GM19025 (cell line): ENCODE data around the gene DEPP1.

Experiments
- ATAC-seq: cut with Tn5 transposase; IDR thresholded peaks from one replicate; pipeline ENCODE4 v1.9.1; 2021; ENCODE audit warnings: mild to moderate bottlenecking, low read depth, moderate library complexity; ENCODE audit not compliant: unreplicated experiment

Gene DEPP1

DNA sequence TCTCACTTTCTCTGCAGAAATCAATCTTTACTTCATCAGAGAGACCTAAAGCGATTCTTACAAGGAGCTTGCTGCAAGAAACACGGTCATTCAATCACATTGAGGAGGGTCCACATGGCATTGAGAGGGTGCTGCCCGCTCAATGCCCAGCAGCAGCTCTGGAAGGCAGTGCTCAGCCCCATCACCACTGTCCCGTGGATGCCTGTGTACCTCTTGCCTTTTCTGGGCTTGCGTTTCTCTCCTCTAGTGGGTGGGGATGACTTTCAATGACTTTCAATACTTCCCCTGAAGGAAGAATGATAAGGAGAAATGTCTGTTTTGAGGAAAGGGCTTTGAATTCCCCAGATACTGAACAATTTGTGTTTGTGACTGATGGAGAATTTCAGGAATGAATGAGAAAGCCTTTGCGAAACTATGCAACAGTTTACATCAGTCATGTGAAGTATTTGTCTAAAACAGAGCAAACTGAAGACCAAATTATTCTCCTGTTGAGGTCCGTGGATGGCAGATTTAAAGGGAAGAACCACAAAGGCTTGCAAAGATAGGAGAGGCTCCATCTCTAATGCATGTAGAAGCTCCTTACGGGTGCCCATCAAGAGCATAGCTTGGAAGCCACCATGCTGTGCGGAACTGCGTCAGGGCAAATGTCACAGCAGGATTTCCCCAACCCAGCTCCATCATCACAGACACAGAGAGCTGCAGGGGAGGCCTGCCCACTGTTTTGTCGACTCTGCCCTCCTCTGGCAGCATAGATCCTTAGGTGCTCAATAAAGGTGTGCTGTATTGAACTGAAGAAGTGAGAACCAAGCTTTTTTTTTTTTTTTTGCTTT lies 15.5 kb upstream of the DEPP1 start:
- no peak for ATAC-seq

DNA sequence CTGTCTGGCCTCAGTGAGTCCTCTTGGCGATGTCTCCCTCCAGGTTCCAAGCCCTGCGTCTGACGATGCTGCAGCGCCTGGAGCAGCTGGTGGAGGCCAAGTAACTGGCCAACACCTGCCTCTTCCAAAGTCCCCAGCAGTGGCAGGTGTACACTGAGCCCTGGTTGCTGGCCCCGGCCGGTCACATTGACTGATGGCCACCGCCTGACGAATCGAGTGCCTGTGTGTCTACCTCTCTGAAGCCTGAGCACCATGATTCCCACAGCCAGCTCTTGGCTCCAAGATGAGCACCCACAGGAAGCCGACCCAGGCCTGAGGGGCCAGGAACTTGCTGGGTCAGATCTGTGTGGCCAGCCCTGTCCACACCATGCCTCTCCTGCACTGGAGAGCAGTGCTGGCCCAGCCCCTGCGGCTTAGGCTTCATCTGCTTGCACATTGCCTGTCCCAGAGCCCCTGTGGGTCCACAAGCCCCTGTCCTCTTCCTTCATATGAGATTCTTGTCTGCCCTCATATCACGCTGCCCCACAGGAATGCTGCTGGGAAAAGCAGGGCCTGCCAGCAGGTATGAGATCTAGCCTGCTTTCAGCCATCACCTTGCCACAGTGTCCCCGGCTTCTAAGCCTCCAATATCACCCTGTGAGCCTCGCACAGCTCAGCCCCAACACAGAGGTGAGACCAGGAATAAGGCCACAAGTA lies 14.8 kb upstream of the DEPP1 start:
- no peak for ATAC-seq

DNA sequence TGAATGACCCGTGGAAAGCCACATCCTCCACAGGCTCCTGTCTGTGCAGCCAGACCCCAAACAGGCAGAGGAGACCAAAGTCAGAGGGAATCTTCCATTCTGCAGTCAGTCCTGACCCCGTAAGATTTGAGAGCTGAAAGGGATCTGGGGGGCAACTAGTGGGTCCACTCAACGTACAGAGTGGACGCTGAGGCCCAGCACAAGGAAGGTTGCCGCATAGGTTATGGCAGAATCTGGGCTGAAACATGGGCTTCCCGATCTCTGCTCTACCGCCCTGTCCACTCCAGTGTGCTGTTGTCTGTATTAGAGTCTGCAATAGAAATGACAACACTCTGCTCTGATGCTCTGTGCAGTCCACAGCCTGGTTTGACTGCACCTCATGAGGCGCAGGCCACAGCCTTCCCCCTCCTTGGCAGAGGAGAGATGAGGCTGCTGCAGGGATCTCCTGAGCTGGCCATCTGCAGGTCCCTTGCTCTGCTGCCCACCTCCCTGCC lies 14.2 kb upstream of the DEPP1 start:
- ATAC-seq = no peak

DNA sequence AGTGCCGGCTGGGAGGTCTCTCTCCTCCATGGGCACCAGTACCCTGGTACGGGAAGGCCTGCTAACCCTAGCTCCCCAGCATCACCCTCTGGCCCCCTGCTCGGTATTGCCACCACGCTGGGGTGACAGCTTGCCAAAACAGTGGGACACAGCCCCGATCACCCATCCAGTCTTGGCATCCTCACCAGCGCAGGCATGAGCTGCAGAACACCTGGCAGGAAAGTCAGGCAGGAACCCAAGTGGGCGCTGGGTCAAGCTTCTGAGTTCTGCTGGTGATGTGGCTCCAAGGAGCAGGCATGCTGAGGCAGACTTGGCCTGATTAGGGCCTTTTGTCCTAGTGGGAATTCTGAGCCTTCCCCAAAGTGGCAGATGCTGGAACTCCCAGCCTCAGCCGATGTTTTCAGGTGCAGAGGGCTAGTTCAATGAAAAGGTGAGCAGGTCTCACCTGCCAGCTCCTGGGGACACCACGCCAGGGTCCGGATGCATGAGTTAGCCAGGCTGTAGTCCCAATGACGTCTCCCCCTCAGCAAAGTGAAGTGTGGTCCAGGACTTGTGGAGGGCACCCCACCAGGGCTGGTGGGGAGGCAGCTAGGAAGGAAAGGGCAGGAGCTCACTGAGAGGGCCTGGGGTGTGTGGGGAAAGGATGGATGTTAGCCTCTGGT lies 13.6 kb upstream of the DEPP1 start:
- ATAC-seq = no peak

DNA sequence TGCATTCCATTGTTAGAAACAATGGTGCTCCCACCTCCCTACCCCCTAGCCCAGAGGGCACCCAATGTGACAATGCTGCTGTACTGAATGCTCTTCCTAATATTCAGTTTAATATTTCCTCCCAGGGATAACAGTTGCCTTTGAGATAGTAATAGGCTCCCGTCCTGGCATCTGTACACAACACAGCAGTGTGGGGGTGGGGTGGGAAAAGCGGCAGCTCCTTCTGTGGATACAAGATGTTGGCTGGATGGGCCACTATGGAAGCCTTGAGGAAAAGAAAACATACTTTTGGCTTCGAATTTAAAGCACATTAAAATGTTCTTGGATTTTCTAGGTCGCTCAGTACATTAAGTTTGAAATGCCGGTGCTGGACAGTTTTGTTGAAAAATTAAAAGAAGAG lies 13.0 kb upstream of the DEPP1 start:
- ATAC-seq = no peak

DNA sequence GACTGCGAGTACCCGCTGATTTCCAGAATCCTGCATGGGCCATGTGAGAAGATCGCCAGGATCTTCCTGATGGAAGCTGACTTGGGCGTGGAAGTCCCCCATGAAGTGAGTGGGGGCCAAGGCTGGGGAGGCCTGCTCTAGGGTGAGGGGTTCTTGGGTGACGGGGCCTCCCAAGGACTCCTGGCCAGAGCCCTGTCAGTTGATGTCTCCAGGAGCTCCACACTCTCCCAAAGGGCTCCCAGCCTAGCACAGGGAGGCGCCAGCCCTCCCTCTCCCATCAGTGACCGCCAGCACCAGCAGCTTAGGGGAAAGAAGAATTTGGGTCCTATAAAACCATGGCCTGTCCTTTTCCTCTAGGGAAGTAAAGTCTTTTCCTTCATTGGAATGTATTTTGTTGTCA lies 12.4 kb upstream of the DEPP1 start:
- no peak for ATAC-seq

DNA sequence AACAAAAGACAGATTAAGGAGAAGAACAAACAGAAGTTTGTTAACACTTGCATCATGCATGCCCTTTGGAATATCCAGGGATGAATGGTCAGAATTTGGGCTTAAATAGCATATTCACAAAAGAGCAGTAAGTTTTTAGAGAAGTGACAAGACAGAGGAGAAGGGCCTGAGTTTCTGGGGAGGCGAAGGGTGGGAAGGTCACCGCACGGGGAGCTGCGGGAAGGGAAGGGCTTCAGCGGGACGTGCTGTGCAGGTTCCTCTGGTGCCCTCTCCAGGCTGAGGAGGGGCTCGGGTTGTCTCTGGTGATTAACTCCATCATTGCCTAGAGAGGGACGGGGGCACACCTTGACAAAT lies 11.7 kb upstream of the DEPP1 start:
- no peak for ATAC-seq

DNA sequence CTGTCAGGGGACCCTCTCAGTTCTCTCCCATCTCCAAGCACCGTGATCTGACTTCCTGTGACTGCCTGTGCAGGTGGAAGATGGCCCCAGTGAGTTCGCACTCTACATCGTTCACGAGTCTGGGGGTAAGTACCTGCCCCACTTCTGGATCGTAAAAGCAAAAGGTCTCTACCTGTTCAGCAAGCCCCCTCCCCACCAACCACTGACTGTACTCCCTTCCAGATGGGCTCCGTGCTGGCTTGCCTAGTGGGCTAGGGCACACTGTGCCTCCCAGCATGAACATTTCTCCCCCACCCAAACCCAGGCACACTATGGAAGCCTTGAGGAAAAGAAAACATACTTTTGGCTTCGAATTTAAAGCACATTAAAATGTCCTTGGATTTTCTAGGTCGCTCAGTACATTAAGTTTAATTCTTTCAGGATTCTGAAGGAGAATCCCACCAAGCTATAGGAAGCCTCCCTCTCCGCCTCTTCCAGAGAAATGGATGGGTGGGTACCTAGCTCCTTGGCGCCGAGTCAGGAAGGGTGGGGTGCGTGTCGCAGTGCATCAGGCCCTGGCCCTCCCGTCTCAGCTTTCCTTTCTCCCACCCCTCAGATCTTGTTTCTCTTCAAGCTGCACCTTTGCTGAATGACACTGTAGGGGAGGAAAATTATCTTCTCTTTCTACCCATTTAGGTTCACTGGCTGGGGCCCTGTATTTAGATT lies 11.1 kb upstream of the DEPP1 start:
- ATAC-seq = no peak

DNA sequence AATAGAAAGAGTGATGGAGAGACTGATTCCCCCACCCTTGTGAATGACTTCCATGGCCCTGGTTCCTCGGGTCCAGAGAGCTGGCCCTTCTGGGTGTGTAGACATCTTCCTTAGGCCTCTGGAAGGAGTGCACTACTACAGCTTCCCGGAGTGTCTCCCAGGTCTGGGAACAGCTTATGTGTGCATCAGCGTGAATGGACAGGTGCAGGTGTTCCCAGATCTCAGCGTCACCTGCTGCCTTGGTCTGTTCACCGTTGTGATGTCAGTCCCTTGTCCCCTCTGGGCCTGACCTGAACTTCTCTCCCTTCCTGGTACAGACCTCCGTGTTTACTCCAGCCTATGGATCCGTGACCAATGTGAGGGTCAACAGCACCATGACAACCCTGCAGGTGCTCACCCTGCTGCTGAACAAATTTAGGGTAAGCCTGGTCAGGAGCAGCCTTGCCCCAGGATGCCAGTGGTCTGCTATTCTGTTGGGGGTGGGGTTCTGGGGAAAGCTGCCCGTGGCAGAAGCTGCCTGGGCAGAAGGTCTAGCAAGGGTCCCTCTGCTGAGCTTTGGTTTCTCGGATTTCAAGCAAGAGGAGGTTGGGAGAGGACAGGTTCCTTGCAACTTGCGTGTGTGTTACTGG lies 10.5 kb upstream of the DEPP1 start:
- ATAC-seq = no peak

DNA sequence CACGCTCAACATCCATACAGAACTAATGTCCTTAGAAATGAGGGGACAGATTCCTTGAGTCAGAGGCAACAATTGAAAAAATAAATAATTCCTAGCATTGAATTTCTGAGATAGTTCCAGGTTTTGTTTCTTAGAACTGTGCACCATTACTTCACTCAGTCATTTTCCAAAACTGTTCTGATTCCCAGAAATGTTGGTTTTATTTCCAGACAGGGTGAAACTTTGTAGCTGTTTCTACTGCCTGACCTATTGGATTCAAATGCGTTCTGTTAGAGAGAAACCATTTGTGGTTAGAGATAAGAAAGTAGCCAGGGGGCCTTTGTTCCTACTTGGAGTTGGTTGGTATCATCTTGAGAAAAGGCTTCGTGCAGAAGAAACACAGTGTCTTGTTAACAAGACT lies 8.1 kb upstream of the DEPP1 start:
- ATAC-seq = no peak

DNA sequence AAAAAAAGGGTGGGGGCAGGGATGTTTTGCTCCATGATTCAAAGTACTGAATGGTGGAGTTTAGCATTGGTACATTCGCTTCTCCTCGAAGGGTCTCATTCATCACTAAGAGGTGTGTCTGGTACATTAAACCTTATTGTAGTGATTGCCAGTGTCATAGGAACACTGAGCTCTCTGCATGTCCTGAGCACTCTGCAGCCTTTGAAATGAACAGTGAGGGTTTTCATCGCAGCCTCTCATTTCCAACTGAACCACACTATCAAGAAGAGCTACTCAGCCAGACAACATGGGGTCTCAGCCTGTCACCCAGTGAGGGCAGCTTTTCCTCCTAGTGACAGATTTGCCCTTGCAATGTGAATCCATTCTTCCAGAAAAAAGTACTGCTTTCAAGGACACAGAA lies 7.6 kb upstream of the DEPP1 start:
- ATAC-seq = no peak

DNA sequence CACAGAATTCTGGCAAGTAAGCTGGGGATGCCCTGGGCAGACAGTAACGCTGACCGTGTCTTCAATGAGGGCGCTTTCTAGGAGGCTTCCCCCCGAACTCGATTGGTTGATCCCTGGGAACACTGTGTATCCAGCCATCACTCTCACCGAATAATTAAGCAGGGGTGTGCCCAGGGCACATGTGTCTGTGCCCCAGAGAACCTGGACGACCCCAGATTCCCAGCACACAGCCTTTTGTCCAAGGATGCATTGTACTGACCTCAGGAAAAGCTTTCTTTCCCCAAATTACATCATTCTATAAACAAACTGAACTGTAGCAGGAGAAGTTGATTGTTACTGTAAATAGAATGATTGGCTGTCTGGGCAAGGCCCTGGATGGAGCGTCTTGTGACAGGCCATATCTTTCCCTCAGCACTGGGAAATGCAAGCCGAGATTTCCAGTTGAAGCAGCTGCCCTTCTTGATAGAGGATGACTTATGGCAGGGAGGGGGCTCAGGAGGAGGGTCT lies 6.6 kb upstream of the DEPP1 start:
- ATAC-seq = no peak

DNA sequence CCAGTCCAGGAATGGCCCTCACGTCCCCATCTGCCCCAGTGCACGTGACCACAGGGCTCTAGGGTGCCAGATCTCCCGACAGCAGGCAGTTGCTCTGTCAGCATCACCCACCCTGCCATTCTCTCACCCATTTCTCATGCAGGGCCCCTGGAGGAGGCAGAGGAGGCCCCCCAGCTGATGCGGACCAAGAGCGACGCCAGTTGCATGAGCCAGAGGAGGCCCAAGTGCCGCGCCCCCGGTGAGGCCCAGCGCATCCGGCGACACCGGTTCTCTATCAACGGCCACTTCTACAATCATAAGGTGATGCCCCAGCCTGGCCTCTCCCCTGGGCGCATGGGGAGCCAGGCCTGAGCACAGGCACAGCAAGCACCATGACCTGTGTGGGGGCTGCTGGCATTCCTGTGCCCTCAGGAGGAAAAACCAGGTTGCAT lies 6.1 kb upstream of the DEPP1 start:
- no peak for ATAC-seq

DNA sequence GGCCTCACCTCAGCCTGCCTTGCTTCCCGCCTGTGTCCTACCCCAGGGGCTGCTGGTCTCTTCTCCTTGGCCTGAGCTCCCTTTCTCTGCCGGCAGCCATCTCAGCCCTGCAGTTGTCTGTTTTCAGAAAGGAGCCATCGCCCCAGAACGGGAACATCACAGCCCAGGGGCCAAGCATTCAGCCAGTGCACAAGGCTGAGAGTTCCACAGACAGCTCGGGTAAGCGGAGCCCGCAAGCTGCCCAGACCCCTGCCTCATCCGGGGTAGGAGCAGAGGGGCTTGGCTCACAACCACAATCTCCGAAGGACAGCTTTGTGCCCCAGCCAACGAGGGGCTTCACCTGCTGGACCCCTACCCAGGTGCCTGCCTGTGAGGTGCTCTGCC lies 5.3 kb upstream of the DEPP1 start:
- no peak for ATAC-seq

DNA sequence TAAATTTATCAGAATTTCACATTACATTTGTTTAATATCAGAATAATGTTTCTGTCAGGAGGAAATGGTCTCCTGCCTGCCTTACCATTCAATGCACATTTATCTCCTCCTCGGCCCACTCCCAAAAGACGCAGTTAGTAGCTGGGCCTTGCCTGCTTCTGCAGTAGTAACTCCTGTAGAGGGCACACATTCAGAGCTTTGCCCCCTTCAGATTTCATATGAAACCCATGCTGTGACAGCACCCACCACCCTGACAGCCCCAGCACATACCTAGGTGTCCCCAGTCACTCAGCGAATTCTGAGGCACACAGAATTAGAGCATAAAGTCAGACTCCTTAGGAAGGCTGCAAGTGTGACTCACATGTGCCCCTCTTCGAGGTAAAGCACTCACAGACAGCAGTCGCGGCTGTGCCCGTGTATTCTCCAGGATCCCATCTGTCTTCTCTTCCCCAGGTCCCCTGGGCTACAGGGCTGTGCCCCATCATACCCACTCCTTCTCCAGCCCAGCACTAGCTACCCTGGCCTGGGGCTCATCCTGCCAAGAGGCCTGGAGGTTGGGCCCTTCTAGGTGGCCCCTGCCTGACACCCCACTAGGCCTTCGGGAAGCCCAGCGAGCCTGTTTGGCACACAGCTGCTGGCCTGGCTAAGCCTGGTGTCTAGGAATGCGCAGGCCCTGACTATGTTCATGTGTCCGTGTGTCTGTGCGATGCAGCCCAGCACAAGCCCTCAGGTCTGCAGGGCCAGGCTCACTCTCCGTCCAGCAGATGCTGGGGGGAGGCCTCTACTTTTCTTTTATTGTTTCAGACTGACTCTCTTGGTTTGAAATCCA lies 4.7 kb upstream of the DEPP1 start:
- no peak for ATAC-seq

DNA sequence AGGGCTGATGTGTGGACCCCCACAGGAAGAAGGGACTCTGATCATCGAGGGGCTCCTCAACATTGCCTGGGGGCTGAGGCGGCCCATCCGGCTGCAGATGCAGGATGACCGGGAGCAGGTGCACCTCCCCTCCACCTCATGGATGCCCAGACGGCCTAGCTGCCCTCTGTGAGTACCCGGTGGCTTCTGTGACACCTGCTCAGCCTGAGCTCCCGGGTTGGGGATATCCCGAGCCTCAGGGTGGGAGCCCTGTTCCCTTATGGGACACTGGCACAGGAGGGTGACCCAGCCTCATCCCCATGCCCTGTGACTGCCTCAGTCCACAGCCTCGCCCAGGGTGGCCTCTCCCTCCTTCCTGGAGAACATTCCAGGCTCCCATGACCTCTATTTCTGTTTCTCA lies 3.9 kb upstream of the DEPP1 start:
- ATAC-seq = no peak

DNA sequence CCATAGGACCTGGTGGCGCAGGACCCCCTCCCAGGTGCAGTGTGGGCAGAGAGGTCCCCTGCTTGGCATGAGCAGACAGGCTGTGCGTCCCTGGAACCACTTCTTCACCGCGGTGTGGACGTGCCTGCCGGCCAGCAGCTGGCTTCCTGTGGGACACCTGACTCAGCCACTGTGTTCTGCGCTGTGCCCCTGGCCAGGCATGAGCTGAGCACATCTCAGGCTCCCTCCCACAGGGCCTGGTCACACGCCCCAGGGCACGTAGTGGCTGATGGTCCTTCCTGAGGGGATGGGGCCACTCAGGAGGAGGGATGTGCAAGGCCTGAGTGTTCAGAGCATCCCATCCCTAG lies 3.5 kb upstream of the DEPP1 start:
- ATAC-seq = no peak

DNA sequence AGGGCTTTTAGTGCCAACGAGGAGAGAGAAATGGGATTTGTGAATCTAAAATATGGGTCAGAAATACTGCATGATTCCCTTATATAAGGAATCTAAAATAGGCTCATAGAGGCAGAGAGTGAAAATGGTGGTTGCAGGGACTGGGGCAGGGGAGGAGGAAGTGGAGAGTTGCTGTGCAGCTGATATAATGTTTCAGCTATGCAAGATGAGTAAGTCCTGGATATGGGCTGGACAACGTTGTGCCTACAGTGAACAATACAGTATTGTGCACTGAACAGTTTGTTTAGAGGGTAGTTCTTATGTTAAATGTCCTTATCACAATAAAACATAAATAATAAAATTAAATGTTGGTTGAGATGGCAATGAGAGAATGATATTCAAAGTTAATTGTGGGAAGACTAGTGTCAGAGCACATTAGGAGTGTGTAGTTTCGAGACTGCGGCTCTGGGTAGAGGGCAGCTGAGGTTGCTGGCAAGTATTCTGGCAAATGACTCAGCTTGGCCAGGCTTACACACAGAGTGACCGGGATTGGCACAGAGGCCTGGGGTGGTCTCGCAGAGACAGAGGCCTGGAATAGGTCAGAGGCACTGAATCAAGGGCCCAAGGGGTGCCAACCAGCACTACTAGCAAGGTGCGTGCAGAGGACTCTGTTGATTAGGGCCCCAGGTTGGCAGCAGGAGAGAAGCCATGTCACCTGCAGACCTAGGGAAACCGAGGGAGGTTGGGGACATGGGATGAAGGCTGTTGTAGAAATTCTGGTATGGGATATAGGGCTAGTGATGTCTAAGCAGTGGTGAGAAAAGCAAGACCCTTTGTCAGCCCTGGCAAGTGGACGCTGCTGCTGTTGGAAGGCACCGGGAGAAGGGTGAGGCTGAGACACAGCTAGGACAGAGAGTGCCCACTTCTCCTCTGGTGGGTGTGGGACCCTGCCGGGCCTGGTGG lies 2.8 kb upstream of the DEPP1 start:
- ATAC-seq = peak; percentile 37
